Ascending aorta (tissue), 2 donors: Measurements from ENCODE around the gene KAZN. TPM values are rescaled to one million over a fixed set of nuclear protein-coding genes. Genes with fewer than 3 reads are reported as not detected.

Experiments used
- DNase-seq, 2 donors: peaks; one replicate each; pipeline ENCODE4 v3.0.0-alpha.2; 2019; ENCODE audit warnings: low spot score in 2 of 2
- H3K27ac ChIP-seq, 2 donors: fragments of 200-600 bp; sonication (generic); one replicate each; pipeline ENCODE4 v1.5.1; 2016 to 2017; ENCODE audit warnings: mild to moderate bottlenecking in 1 of 2
- H3K27me3 ChIP-seq: fragments of 200-600 bp; sonication (generic); one replicate; pipeline ENCODE4 v1.5.1; 2017
- H3K36me3 ChIP-seq, 2 donors: fragments of 200-600 bp; sonication (generic); one replicate each; pipeline ENCODE4 v1.5.1; 2016
- H3K4me1 ChIP-seq, 2 donors: fragments of 200-600 bp; sonication (generic); one replicate each; pipeline ENCODE4 v1.5.1; 2016 to 2017; ENCODE audit warnings: mild to moderate bottlenecking in 1 of 2
- H3K4me3 ChIP-seq, 2 donors: fragments of 200-600 bp; sonication (generic); one replicate each; pipeline ENCODE4 v1.5.1; 2016 to 2017; ENCODE audit warnings: mild to moderate bottlenecking in 1 of 2
- H3K9me3 ChIP-seq, 2 donors: fragments of 200-600 bp; sonication (generic); one replicate each; pipeline ENCODE4 v1.5.1; 2016
- intact Hi-C: fragments of 100-400 bp; cut with DNase I; formaldehyde crosslinking; loops from one replicate; pipeline ENCODE4 v1.15.1; 2023
- total RNA-seq: library from RNA; depleted of rRNA; stranded (reverse); fragments of >200 nt; gene quantifications from one replicate; pipeline ENCODE4 v1.1.0, GENCODE V29; 2016
- TF ChIP-seq, protein P1 (sequence below), 3 experiments: fragments of 200-600 bp in 2 of 3; fragments of 450-650 bp in 1 of 3; sonication (generic) in 2 of 3; IDR thresholded peaks; one replicate each; pipeline ENCODE4 v1.5.1; 2016 to 2019; ENCODE audit warnings: antibody characterized with exemption in 3 of 3, mild to moderate bottlenecking in 1 of 3, moderate library complexity in 1 of 3

The KAZN gene
- total RNA-seq, 1 donor from 2014 or later = 58.5 TPM

DNA sequence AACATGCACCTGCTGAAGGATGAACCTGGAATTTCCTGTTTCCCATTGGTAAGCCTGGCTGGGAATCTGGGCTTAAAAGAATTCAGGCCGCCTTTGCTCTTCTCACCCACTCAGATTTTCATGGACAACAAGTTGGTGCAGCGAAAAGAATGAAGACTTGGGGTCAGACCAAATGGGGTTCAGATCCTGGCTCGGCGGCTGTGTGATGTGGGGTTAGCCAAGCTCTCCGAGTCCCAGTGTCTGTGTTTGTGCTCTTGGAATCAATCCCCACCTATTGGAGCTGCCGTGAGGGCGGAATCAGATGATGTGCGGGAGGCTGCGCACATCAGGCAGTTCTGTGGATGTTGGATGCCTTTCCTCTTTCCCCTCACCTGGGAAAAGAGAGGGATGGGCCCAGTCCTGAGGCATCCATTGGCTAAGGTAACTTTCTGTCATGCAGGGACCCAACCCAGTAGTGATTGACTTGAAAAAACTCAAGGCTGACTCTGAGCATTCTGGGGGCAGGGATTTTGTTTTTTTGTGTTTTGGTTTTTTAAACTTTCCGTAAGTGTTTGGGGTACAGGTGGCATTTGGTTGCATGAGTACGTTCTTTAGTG, 228.3 kb downstream of the KAZN start:
- intact Hi-C loops = no loop called here
- Histone ChIP-seq H3K27ac (no peak overlapping the region), H3K36me3 (no peaks in the 10 kb centered on the region), H3K27me3 (no peaks in the 10 kb centered on the region), H3K9me3 (no peaks in the 10 kb centered on the region), H3K4me1 (no peaks in the 10 kb centered on the region), H3K4me3 (no peak overlapping the region)
- no peak for DNase-seq
- TF ChIP-seq, protein P1, sequence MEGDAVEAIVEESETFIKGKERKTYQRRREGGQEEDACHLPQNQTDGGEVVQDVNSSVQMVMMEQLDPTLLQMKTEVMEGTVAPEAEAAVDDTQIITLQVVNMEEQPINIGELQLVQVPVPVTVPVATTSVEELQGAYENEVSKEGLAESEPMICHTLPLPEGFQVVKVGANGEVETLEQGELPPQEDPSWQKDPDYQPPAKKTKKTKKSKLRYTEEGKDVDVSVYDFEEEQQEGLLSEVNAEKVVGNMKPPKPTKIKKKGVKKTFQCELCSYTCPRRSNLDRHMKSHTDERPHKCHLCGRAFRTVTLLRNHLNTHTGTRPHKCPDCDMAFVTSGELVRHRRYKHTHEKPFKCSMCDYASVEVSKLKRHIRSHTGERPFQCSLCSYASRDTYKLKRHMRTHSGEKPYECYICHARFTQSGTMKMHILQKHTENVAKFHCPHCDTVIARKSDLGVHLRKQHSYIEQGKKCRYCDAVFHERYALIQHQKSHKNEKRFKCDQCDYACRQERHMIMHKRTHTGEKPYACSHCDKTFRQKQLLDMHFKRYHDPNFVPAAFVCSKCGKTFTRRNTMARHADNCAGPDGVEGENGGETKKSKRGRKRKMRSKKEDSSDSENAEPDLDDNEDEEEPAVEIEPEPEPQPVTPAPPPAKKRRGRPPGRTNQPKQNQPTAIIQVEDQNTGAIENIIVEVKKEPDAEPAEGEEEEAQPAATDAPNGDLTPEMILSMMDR (IDR thresholded peaks at IDR 0.05) = no peak

DNA sequence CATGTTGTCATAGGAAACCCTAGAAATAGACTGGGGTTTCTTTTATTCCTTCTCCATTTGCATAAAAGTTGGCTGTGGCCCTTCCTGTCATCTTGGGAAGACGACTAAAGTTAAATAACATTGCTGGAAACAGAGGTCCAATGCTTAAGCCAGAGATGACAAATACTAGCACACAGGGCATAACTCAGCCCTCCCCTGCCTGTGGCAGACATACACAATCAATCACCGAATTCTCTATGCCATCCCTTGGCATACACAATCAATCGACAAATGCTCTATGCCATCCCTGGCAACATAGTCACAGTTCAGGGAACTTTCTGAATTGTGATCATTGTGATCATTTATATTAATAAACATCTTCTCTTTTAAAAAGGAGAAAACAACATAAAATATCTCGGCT, 229.4 kb downstream of the KAZN start:
- Histone ChIP-seq H3K36me3 (no peaks in the 10 kb centered on the region), H3K4me3 (no peak overlapping the region), H3K27me3 (no peaks in the 10 kb centered on the region), H3K27ac (no peak overlapping the region), H3K4me1 (no peaks in the 10 kb centered on the region), H3K9me3 (no peaks in the 10 kb centered on the region)
- DNase-seq = no peak
- TF ChIP-seq, protein P1 (IDR thresholded peaks at IDR 0.05) = no peak
- intact Hi-C loops = no loop called here

DNA sequence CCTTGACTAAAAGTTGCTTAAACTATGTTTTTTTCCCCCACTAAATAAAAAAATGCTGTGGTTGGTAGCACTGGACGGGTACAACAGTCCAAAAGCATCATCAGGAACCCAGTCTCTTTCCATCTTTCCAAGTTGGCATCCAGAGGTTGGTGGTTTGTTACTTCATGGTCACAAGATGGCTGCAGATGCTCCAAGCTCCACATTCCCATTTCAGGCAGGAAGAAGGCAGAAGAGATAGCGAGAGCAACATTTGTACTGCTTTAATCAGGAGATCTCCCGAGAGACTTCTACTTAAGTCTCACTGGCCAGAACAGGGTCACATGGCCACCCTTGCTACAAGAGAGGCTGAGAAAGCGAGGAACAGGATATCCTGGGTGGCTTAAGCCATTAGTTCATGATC, 230.2 kb downstream of the KAZN start:
- Histone ChIP-seq H3K27ac (no peak overlapping the region), H3K4me1 (no peaks in the 10 kb centered on the region), H3K4me3 (no peak overlapping the region), H3K9me3 (no peaks in the 10 kb centered on the region), H3K27me3 (no peaks in the 10 kb centered on the region), H3K36me3 (no peaks in the 10 kb centered on the region)
- intact Hi-C loops = no loop called here
- no peak for DNase-seq
- TF ChIP-seq, protein P1 (IDR thresholded peaks at IDR 0.05) = no peak

DNA sequence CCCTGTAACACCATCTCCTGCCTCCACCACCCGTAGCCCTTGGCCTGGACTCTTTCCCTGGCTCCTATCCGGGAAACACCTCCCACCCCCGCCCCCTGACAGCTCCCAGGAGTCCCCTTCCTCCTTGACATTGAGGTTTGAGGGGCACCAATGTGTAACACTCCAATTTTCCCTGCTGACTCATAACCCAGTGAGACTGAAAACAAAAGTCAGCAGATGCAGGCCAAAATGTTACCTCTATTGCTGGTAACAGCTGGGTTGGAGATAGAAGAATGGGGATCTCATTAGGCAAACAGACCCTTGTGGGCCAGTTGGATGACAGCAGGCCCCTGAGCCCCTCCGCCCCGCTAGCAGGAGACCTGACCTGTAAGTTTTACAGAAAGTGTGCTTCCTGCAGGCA, 237.2 kb downstream of the KAZN start:
- no peak for DNase-seq
- intact Hi-C loops = no loop called here
- Histone ChIP-seq H3K36me3 (no peaks in the 10 kb centered on the region), H3K27me3 (no peaks in the 10 kb centered on the region), H3K4me3 (no peak overlapping the region), H3K4me1 (no peaks in the 10 kb centered on the region), H3K27ac (no peak overlapping the region), H3K9me3 (no peaks in the 10 kb centered on the region)
- TF ChIP-seq, protein P1 (IDR thresholded peaks at IDR 0.05) = no peak

DNA sequence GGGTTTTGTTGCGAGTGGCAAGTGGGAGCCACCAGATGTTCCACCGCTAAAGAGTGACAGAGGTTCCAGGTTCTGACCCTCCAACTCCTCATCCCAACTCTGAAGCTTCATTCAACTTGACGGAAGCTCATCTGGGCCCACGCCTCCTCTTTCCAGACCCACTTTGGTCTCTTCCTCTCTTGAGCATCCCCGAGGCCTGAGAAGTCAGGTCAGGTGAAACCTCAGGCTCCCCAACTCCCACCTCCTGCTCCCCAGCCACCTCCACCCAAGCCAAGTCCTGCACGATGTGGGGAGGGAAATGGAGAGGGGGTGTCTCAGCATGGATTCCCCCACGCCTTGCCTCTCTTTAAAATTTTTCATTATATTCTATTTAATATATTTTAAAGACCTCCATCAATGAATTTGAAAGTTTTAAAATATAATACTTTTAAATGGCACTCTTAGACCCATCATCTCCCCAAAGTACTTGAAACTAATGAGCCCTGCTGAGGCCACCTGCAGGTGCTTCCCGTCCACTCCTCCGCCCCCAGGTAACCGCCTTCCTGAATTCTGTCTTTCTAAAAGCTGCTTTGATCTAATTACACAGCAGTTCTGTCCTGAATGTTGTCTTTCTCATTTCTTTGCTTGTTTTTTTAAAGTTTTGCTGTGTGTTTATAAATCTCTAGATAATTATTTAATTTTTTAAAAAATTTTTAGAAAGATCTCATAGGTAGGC, 238.1 kb downstream of the KAZN start:
- Histone ChIP-seq H3K27me3 (no peaks in the 10 kb centered on the region), H3K36me3 (no peaks in the 10 kb centered on the region), H3K4me1 (no peaks in the 10 kb centered on the region), H3K27ac (no peak overlapping the region), H3K4me3 (no peak overlapping the region), H3K9me3 (peaks cover 0 to 3% of the 10 kb centered on the region in 2 donors)
- TF ChIP-seq, protein P1 (IDR thresholded peaks at IDR 0.05) = no peak
- intact Hi-C loops = no loop called here
- no peak for DNase-seq
